Body of pancreas (tissue), 4 donors: ENCODE measurements around the gene SLC25A2.

Source experiments
- CTCF ChIP-seq, 7 experiments: fragments of 450-650 bp in 4 of 7; fragments of 200-600 bp in 3 of 7; sonication (generic) in 3 of 7; IDR thresholded peaks; one replicate each; pipeline ENCODE4 v1.5.1; 2016 to 2019; ENCODE audit warnings: antibody characterized with exemption in 7 of 7
- POLR2A ChIP-seq, 3 donors: fragments of 450-650 bp; IDR thresholded peaks; one replicate each; pipeline ENCODE4 v1.6.1; 2016; ENCODE audit warnings: antibody characterized with exemption in 3 of 3, mild to moderate bottlenecking in 2 of 3

- TF ChIP-seq CTCF (IDR thresholded peaks at IDR 0.05), result peak in 4 of 7 experiments; percentile 9 to 41 (median 24)
- TF ChIP-seq POLR2A (IDR thresholded peaks at IDR 0.05), result no peak
Measured at GRCh38 chr5:141330299-141331080, 26.6 kb upstream of the SLC25A2 start, which contains the start of gene PCDHGA1.
